Amniotic stem cell (primary cell): ENCODE measurements around the gene PPFIBP1.
"Not testable (repeated sequence)": the region's sequence is repeated elsewhere in the genome, so short reads cannot be mapped to it uniquely, and the experiment has no call there.

Source experiments
- DNase-seq: peaks from one replicate; lab custom pipeline; 2025; lab: John Stamatoyannopoulos, UW

PPFIBP1 gene

DNA sequence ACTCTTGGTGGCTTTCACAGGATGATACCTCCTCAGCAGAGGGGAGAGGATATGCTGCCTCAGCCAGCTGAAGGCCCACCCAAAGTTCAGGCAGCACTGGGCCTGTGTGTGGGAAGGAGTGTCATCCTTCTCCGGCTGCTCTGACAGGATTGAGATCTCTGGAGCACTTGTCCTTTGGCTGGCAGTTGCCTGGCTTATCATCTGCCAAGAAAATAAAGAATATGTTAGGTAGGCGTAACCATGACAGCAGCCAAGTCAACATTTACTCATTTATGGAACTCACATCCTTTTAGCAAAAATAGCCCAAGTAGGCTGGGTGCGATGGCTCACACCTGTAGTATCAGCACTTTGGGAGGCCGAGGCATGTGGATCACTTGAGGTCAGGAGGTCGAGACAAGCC lies 68.5 kb downstream of the PPFIBP1 start:
- DNase-seq: no peak

DNA sequence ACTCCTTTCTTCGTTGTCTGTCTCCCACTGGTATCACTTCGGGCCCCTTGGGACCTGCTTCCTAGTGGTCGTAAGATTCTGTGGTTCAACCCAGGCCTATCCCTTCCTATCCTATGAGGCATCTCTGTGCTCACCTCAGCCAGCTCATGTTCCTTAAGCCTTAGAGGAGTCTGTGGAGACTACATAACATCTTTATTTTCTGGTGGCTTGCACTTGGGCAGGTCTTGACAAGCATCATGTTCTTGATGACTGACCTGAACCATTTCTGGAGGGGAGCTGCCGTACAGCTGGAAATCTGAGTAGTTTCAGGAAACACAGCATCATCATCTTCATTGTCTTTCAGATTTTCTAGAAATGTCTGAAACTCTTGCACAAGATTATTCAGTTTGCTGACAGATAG lies 69.3 kb downstream of the PPFIBP1 start:
- no peak for DNase-seq

DNA sequence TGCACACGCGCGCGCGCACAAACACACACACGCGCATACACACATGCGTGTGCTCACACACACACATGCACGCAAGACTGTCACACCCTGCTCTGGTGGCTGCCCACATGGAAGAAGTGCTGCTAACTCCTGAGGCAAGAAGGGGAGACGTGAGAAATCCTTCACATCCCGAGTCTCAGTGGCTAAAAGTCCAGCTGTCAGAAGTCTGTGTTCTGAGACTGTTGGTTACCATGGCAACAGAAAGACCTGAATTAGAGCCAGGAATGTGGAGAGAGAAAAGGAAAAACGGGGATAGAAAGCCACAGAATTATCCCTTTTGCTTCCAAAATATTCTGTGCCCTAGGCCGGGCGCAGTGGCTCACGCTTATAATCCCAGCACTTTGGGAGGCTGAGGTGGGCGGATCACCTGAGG lies 71.2 kb downstream of the PPFIBP1 start:
- peak; percentile 77 for DNase-seq

GRCh38 chr12:27598866-27599265 lies 74.9 kb downstream of the PPFIBP1 start:
- DNase-seq: not testable (repeated sequence)

- not testable (repeated sequence) for DNase-seq
Measured at GRCh38 chr12:27601056-27601828, 77.2 kb downstream of the PPFIBP1 start.

DNA sequence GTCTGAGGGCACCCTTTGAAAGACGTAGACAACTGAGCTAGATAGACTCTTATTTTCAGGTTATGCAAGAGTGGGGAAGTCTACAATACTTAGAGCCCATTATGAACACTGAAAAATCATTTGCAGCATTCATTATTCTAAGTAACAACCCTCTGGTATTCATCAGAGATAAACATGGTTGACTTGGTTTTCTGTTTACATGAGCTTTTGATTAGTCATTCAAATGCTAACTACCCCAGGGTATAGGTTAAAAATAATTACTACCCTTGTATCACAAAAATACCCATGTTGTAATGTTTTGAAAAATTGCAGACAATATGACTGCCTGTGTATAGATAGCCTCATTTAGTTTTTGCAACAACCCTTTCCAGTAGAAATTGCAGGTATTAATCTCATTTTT lies 78.5 kb downstream of the PPFIBP1 start:
- DNase-seq: no peak

- DNase-seq: no peak
Measured at GRCh38 chr12:27604431-27604830, 80.4 kb downstream of the PPFIBP1 start.

DNA sequence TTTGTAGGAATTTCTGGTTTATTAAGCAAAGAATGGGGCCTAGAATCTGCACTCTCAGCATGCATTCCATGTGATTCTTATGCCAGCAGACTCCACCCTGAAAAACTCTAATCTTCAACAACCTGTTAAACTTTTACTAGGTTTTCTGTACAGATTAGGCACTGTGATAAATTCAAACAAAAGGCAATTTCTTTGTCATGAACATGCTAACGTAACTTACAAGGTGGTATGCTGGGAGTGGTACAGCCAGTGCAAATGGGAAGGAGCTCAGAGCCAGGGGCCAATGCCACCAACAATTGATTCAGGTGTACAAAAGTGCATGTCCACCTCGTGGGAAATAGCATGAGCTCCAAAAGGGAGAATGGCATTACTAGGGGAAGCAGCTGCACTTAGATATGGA lies 83.0 kb downstream of the PPFIBP1 start:
- no peak for DNase-seq

- no peak for DNase-seq
Measured at GRCh38 chr12:27607591-27607990, 83.6 kb downstream of the PPFIBP1 start.

- no peak for DNase-seq
Measured at GRCh38 chr12:27608890-27609289, 84.9 kb downstream of the PPFIBP1 start.

- DNase-seq: no peak
Measured at GRCh38 chr12:27610374-27610773, 86.4 kb downstream of the PPFIBP1 start.

GRCh38 chr12:27614386-27614785 lies 90.4 kb downstream of the PPFIBP1 start:
- DNase-seq: no peak

DNA sequence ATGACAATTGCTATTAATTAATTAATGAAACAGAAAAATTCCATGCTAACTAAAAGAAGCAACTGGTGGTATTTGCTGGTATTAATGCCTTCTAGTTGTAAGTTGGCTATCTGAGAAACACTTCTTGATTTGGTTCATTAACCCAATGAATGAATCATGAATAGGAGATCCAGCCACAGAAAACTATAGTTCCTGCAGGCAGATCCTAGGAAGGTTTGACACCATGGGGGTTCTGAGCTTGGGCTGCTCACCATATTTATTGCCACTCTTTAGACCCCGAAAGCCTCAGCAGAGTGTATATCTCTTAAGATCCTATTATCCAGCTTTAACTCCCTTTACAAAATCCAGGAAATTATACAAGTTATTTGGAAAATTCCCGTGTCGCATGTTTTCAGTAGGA lies 90.9 kb downstream of the PPFIBP1 start:
- no peak for DNase-seq

GRCh38 chr12:27615331-27615891 lies 91.4 kb downstream of the PPFIBP1 start:
- peak; percentile 29 for DNase-seq

- DNase-seq: no peak
Measured at GRCh38 chr12:27616356-27617142, 92.5 kb downstream of the PPFIBP1 start.

DNA sequence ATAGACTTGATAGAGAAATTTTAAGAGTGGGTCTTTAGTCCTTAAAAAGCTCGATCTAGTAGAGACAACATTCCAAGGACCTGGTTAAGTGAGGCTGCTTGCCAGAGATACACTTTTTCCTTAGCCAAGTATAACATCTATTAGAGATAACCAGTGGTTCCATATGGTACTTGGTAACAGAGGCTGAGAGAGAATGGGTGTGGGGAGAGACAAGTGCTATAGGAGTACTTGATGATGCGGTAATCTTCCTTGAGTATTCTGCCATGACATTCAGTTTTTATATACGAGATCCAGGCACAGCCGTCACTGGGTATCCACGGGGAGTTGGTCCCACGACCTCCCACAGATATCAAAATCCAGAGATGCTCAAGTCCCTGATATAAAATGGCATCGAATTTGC lies 94.8 kb downstream of the PPFIBP1 start:
- DNase-seq: no peak

GRCh38 chr12:27619308-27619707 lies 95.3 kb downstream of the PPFIBP1 start:
- DNase-seq: peak; percentile 58

DNA sequence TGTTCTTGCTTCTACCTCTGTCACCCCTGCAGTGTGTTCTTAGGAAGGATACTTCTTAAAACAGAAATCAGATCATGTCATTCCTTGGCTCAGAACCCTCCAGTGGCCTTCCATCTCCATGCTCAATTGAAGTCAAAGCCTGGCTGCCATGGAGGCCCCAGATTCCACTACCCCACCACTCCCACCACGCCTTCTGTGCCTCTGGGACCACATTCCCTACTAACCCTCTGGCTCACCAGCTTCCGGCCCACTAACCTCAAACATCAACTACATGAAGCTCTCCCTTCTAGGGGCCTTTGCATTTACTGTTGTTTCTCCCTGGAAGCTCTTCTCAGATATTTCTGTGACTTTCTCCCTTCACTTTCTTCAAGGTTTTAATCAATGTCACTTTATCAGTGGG lies 96.1 kb downstream of the PPFIBP1 start:
- DNase-seq: no peak

DNA sequence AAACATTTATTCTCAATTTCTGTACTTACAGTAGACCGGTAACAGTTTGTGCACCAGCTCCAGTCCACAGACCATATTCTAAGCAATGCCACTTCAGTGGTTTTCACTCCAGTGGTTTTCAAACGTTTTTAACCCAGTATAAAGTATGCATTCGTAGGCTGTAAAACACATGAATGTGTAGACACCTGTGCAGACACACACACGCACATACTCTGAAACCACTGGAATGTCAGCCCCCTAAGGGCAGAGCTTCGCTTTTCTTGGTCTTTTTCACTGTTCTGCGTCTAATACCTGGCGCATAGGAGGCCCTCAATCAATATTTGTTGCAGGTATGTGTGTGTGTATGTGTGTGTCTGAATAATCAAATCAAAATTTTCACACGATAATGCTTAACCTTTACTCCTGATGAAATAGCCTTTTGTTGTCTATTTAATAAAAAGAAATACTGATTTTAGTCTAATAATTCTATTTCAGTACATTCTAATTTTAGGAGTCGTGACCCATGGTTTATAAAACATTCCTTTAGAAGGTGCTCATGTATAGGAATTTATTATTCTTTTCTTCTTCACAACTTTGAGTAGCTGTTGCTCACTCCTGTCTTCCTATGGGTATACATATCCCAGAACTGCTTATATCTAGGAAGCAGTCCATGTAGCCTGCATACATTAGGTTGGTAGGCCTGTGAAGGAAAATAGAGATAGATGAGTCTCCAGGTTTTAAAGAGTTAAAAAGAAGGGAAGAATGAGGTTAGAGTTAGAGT lies 98.6 kb downstream of the PPFIBP1 start:
- no peak for DNase-seq

- DNase-seq: no peak
Measured at GRCh38 chr12:27623645-27624044, 99.6 kb downstream of the PPFIBP1 start.

- no peak for DNase-seq
Measured at GRCh38 chr12:27624586-27624985, 100.6 kb downstream of the PPFIBP1 start.

DNA sequence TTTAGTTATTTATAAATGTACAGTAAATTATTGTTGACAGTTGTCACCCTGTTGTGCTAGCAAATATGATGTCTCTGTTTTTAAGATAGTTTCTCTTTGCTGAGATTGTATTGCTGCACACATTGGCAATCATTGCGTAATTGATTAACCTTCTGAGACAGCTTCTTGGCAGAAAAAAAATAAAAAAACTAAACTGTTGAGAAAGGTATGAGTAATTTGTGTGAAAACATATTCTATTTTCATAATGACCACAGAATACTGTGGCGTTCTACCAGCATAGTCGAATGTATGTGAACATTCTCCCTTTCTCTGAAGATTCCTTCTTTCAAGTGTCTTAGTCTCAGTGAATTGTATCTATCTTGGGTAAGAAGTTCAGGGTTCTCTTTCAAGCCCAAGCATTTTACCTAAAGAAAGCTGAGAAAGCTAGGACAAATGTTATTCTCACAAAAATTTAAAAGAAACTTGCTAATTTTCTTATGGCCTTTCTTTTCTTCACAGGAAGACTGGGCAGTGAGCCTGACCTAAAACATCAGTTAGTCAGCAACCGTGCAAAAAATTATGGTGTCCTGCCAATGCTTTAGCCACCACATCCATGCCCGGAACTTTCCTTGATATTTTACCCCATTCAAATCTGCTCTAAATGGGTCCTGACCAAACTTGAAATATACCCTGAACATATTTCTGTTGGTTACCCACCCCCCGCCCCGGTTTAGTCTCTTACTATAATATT lies 103.3 kb downstream of the PPFIBP1 start:
- DNase-seq: peak; percentile 31
